HFF-Myc (cell line): ENCODE data around the gene PRPF4.
"Not testable (repeated sequence)": the region's sequence is repeated elsewhere in the genome, so short reads cannot be mapped to it uniquely, and the experiment has no call there.

Experiments
- DNase-seq: peaks from one replicate; pipeline ENCODE4 v3.0.0-alpha.2; 2011; ENCODE audit warnings: low read depth; ENCODE audit errors: extremely low read depth
- H3K4me3 ChIP-seq: replicated peaks from 2 replicates; pipeline ENCODE4 v1.5.1; 2011; ENCODE audit warnings: low read depth, mild to moderate bottlenecking, control low read depth, low read length
- CTCF ChIP-seq: IDR thresholded peaks from 2 replicates; pipeline ENCODE4 v1.5.1; 2012; ENCODE audit warnings: mild to moderate bottlenecking, low read depth, low read length, control low read depth; ENCODE audit errors: missing control alignments

Gene PRPF4

GRCh38 chr9:113238859-113239232 lies 36.6 kb upstream of the PRPF4 start:
- no peak overlapping the region for H3K4me3 ChIP-seq
- no peak for DNase-seq
- TF ChIP-seq CTCF, result no peak

GRCh38 chr9:113241161-113241560 lies 34.3 kb upstream of the PRPF4 start:
- H3K4me3 ChIP-seq, result no peak overlapping the region
- TF ChIP-seq CTCF, result no peak
- DNase-seq, result no peak

- TF ChIP-seq CTCF, result no peak
Measured at GRCh38 chr9:113244556-113244955, 30.9 kb upstream of the PRPF4 start.

GRCh38 chr9:113245894-113246293 lies 29.6 kb upstream of the PRPF4 start:
- H3K4me3 ChIP-seq, result no peak overlapping the region
- no peak for DNase-seq
- TF ChIP-seq CTCF, result no peak

More at GRCh38 chr9:113244556-113244955, 30.9 kb upstream of the PRPF4 start:
- DNase-seq, result no peak
- H3K4me3 ChIP-seq, result no peak overlapping the region

DNA sequence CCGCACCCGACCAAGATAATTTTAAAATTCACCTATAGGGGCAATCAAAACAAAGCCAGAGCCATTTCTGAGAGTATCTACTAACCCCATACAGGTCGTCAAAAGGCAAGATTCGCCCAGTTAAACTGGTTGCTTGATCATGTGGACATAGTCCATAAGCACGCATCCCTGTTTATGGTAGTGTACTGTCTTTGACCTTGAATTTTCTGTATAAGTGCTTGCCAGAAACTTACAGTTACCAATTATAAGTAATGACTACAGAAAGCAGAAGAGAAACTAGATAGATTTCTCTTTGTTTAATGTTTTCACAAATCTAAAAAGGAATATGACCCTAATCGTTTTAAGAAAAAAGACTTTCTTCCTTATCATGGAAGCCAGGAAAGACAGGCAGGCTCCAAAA lies 28.5 kb upstream of the PRPF4 start:
- no peak for DNase-seq
- no peak for TF ChIP-seq CTCF

GRCh38 chr9:113247640-113248039 lies 27.8 kb upstream of the PRPF4 start:
- no peak for DNase-seq
- no peak for TF ChIP-seq CTCF
- H3K4me3 ChIP-seq, result no peak overlapping the region

More for the DNA sequence above, 28.5 kb upstream of the PRPF4 start:
- no peak overlapping the region for H3K4me3 ChIP-seq

DNA sequence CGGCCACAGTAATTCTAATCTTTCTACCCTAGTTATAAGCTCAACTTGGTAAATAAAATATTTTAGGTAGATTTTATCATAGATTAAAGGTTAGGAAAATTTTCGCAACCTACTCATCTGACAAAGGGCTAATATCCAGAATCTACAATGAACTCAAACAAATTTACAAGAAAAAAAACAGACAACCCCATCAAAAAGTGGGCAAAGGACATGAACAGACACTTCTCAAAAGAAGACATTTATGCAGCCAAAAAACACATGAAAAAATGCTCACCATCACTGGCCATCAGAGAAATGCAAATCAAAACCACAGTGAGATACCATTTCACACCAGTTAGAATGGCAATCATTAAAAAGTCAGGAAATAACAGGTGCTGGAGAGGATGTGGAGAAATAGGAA lies 25.8 kb upstream of the PRPF4 start:
- H3K4me3 ChIP-seq, DNase-seq: not testable (repeated sequence)
